ENCODE data around the gene TMEM101. TPM values are rescaled to one million over a fixed set of nuclear protein-coding genes. Genes with fewer than 3 reads are reported as not detected.
"Not testable (repeated sequence)": the region's sequence is repeated elsewhere in the genome, so short reads cannot be mapped to it uniquely, and the experiment has no call there.

The TMEM101 gene
- total and polyA plus RNA-seq, 2 donors (not counting 1 experiment from before 2014, with no cell fraction given): 26.0 to 107 TPM

- no peak overlapping the region for H3K4me3 ChIP-seq (replicated peaks in 1 of 4; ENCODE audit: control extremely low read depth in 1 of 4, insufficient read depth in 1 of 4, low read depth in 3 of 4, low read length in 4 of 4)
- peaks cover 23% of the 10 kb centered on the region for H3K79me2 ChIP-seq (ENCODE audit: control insufficient read depth, insufficient read depth, low read length)
- no peak overlapping the region for H3K9ac ChIP-seq (ENCODE audit: insufficient read depth, low read length)
- no peaks in the 10 kb centered on the region for H3K27me3 ChIP-seq (ENCODE audit: control insufficient read depth, insufficient read depth, low read length)
- H3K4me2 ChIP-seq (ENCODE audit: extremely low read depth, insufficient read depth, low read length): no peak overlapping the region
- TF ChIP-seq EZH2 (IDR thresholded peaks at IDR 0.05; ENCODE audit: low read length, missing control alignments) (no peak), CTCF (conservative IDR thresholded peaks at IDR 0.05 in 1 of 2, IDR thresholded peaks at IDR 0.05 in 1 of 2; ENCODE audit: low read depth in 1 of 2, low read length in 2 of 2) (no peak)
- DNase-seq (ENCODE audit: low read depth in 2 of 2): no peak
- H4K20me1 ChIP-seq (ENCODE audit: control insufficient read depth, extremely low read depth, insufficient read depth, low read length): no peaks in the 10 kb centered on the region
- peaks cover 2% of the 10 kb centered on the region for H3K4me1 ChIP-seq (ENCODE audit: control insufficient read depth, extremely low read depth, insufficient read depth, low read length)
- no peak overlapping the region for H2AFZ ChIP-seq (ENCODE audit: low read length)
- H3K36me3 ChIP-seq (ENCODE audit: control insufficient read depth, insufficient read depth, low read length): peaks cover 13% of the 10 kb centered on the region
- no peaks in the 10 kb centered on the region for H3K9me3 ChIP-seq (ENCODE audit: control insufficient read depth, insufficient read depth, low read depth, low read length)
- no peak overlapping the region for H3K27ac ChIP-seq (ENCODE audit: insufficient read depth, low read length)
These were observed 23.8 kb upstream of the TMEM101 start for GRCh38 chr17:44038604-44039011.

DNA sequence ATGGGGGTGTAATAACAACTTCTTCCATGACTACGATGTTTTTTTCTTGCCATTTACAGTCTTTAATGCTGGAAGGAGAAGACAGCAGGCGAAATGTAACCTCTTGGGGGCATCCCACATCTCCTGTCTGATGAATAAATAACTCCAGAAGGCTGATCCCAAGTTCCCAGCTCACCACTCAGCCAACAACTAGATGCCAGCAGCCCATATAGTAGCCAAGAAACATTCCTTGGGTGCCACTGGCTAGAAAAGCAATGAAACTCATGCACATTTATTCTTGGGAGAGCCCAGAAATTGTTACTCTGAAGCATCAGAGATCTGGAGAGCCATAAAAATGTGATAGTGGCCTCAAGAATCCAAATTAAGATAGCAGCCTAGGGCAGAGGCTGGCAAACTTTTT is 22.7 kb upstream of the TMEM101 start:
- H3K9ac ChIP-seq (ENCODE audit: insufficient read depth, low read length): no peak overlapping the region
- no peaks in the 10 kb centered on the region for H3K9me3 ChIP-seq (ENCODE audit: control insufficient read depth, insufficient read depth, low read depth, low read length)
- H3K4me3 ChIP-seq (replicated peaks in 1 of 4; ENCODE audit: control extremely low read depth in 1 of 4, insufficient read depth in 1 of 4, low read depth in 3 of 4, low read length in 4 of 4): no peak overlapping the region
- no peaks in the 10 kb centered on the region for H3K4me1 ChIP-seq (ENCODE audit: control insufficient read depth, extremely low read depth, insufficient read depth, low read length)
- H3K27me3 ChIP-seq (ENCODE audit: control insufficient read depth, insufficient read depth, low read length): no peaks in the 10 kb centered on the region
- no peak overlapping the region for H3K27ac ChIP-seq (ENCODE audit: insufficient read depth, low read length)
- TF ChIP-seq EZH2 (IDR thresholded peaks at IDR 0.05; ENCODE audit: low read length, missing control alignments): no peak
- TF ChIP-seq CTCF (conservative IDR thresholded peaks at IDR 0.05 in 1 of 2, IDR thresholded peaks at IDR 0.05 in 1 of 2; ENCODE audit: low read depth in 1 of 2, low read length in 2 of 2): no peak
- peaks cover 20% of the 10 kb centered on the region for H3K79me2 ChIP-seq (ENCODE audit: control insufficient read depth, insufficient read depth, low read length)
- no peak overlapping the region for H3K4me2 ChIP-seq (ENCODE audit: extremely low read depth, insufficient read depth, low read length)
- peaks cover 13% of the 10 kb centered on the region for H3K36me3 ChIP-seq (ENCODE audit: control insufficient read depth, insufficient read depth, low read length)
- H4K20me1 ChIP-seq (ENCODE audit: control insufficient read depth, extremely low read depth, insufficient read depth, low read length): no peaks in the 10 kb centered on the region
- DNase-seq (ENCODE audit: low read depth in 2 of 2): no peak
- H2AFZ ChIP-seq (ENCODE audit: low read length): no peak overlapping the region

GRCh38 chr17:44034688-44035087 is 19.9 kb upstream of the TMEM101 start:
- not testable (repeated sequence) for DNase-seq (ENCODE audit: low read depth in 2 of 2); H4K20me1 ChIP-seq (ENCODE audit: control insufficient read depth, extremely low read depth, insufficient read depth, low read length); H3K9ac ChIP-seq (ENCODE audit: insufficient read depth, low read length); H3K4me3 ChIP-seq (replicated peaks in 1 of 4; ENCODE audit: control extremely low read depth in 1 of 4, insufficient read depth in 1 of 4, low read depth in 3 of 4, low read length in 4 of 4); H3K27ac ChIP-seq (ENCODE audit: insufficient read depth, low read length); H3K79me2 ChIP-seq (ENCODE audit: control insufficient read depth, insufficient read depth, low read length); H3K4me2 ChIP-seq (ENCODE audit: extremely low read depth, insufficient read depth, low read length); H3K4me1 ChIP-seq (ENCODE audit: control insufficient read depth, extremely low read depth, insufficient read depth, low read length); H3K27me3 ChIP-seq (ENCODE audit: control insufficient read depth, insufficient read depth, low read length); H2AFZ ChIP-seq (ENCODE audit: low read length); H3K9me3 ChIP-seq (ENCODE audit: control insufficient read depth, insufficient read depth, low read depth, low read length)
- H3K36me3 ChIP-seq (ENCODE audit: control insufficient read depth, insufficient read depth, low read length): peaks cover 21% of the 10 kb centered on the region

Measured in fibroblast of lung (primary cell).